Measurements from ENCODE around the gene AP3S2.

DNA sequence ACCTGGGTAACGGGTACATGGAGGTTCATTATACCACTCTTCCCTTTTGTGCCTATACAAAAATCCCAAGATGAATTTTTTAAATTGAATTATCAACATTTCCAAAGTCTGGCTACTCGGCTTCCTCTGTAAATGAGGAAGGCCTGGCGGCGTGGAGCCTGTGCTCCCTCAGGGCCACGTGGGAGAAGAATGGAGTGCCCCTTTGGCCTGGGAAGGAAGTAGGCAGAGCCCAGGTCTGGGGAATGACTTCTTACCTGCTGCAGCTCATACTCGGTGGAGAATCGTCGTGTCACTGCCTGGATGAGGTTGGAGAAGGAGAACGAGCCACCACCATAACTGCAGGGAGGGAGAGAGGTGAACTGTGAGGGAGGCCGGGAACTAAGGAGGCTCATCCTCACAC lies 103.6 kb downstream of the AP3S2 start:
- TF ChIP-seq GATA2 (IDR thresholded peaks at IDR 0.05; ENCODE audit: low read depth, low read length) (no peak), GATA3 (IDR thresholded peaks at IDR 0.05; ENCODE audit: low read depth, low read length) (no peak)

All from SH-SY5Y (cell line).